Loucy (cell line): Measurements from ENCODE around the gene ILF3.

Experiments
- H2AFZ ChIP-seq: fragments of 200-600 bp; sonication (generic); 2 replicates; pipeline ENCODE4 v1.6.0; 2016; ENCODE audit warnings: antibody characterized with exemption, mild to moderate bottlenecking, low read length, moderate library complexity
- H3F3A ChIP-seq: fragments of 200-600 bp; 2 replicates; pipeline ENCODE4 v1.6.0; 2016; ENCODE audit warnings: antibody characterized with exemption, low read depth, mild to moderate bottlenecking
- H3K27me3 ChIP-seq: fragments of 200-600 bp; sonication (generic); 2 replicates; pipeline ENCODE4 v1.6.1; 2014; ENCODE audit warnings: low read length, mild to moderate bottlenecking; ENCODE audit not compliant: insufficient read depth, poor library complexity, severe bottlenecking
- H3K36me3 ChIP-seq: fragments of 200-600 bp; sonication (generic); 2 replicates; pipeline ENCODE4 v1.6.1; 2016; ENCODE audit warnings: low read length; ENCODE audit not compliant: insufficient read depth
- H3K4me1 ChIP-seq: fragments of 200-600 bp; sonication (generic); 2 replicates; pipeline ENCODE4 v1.5.1; 2014; ENCODE audit warnings: low read length, mild to moderate bottlenecking; ENCODE audit not compliant: insufficient read depth, poor library complexity, severe bottlenecking
- H3K4me2 ChIP-seq: fragments of 200-600 bp; sonication (generic); 2 replicates; pipeline ENCODE4 v1.6.0; 2014; ENCODE audit warnings: antibody characterized with exemption, low read length, low read depth, mild to moderate bottlenecking; ENCODE audit not compliant: poor library complexity, severe bottlenecking
- H3K4me3 ChIP-seq: fragments of 200-600 bp; sonication (generic); 2 replicates; pipeline ENCODE4 v1.5.1; 2014; ENCODE audit warnings: low read length, mild to moderate bottlenecking, mixed read lengths; ENCODE audit not compliant: poor library complexity, severe bottlenecking
- H3K79me2 ChIP-seq: fragments of 200-600 bp; sonication (generic); 2 replicates; pipeline ENCODE4 v1.6.1; 2014; ENCODE audit warnings: low read length; ENCODE audit not compliant: insufficient read depth
- H3K9ac ChIP-seq: fragments of 200-600 bp; sonication (generic); 2 replicates; pipeline ENCODE4 v1.6.0; 2014; ENCODE audit warnings: mild to moderate bottlenecking, low read depth, low read length, moderate library complexity; ENCODE audit not compliant: poor library complexity, severe bottlenecking
- H3K9me2 ChIP-seq: fragments of 200-600 bp; sonication (generic); replicated peaks from 2 replicates; pipeline ENCODE4 v1.6.1; 2016; ENCODE audit warnings: low read depth, low read length, mixed read lengths
- H3K9me3 ChIP-seq: fragments of 200-600 bp; sonication (generic); 2 replicates; pipeline ENCODE4 v1.6.1; 2014; ENCODE audit warnings: mild to moderate bottlenecking, antibody characterized with exemption, low read length, low read depth; ENCODE audit not compliant: insufficient read depth
- H4K20me1 ChIP-seq: fragments of 200-600 bp; sonication (generic); 2 replicates; pipeline ENCODE4 v1.6.0; 2014; ENCODE audit warnings: antibody characterized with exemption, low read length, mild to moderate bottlenecking; ENCODE audit not compliant: insufficient read depth, poor library complexity, severe bottlenecking
- CTCF ChIP-seq: fragments of 200-600 bp; sonication (generic); conservative IDR thresholded peaks from 2 replicates; pipeline ENCODE4 v1.5.1; 2014; ENCODE audit warnings: mild to moderate bottlenecking, antibody characterized with exemption, low read length
- EZH2phosphoT487 ChIP-seq: fragments of 200-600 bp; IDR thresholded peaks from 2 replicates; pipeline ENCODE4 v1.6.1; 2018; ENCODE audit warnings: antibody characterized with exemption, mild to moderate bottlenecking, moderate library complexity, borderline replicate concordance

The ILF3 gene

GRCh38 chr19:10699650-10700335, 45.6 kb downstream of the ILF3 start:
- Histone ChIP-seq H3K4me1 (peaks cover 8% of the 10 kb centered on the region), H3K9me2 (no peaks in the 10 kb centered on the region), H3K36me3 (no peaks in the 10 kb centered on the region), H3K79me2 (no peaks in the 10 kb centered on the region; the same call in 1 of the 2 replicates), H3K9ac (no peak overlapping the region), H3K27me3 (no peaks in the 10 kb centered on the region), H3K4me2 (no peak overlapping the region), H4K20me1 (peaks cover 8% of the 10 kb centered on the region), H3F3A (no peaks in the 10 kb centered on the region), H3K4me3 (no peak overlapping the region), H3K9me3 (no peaks in the 10 kb centered on the region), H2AFZ (no peak overlapping the region)
- TF ChIP-seq EZH2phosphoT487 (no peak), CTCF (peak; percentile 60)

- Histone ChIP-seq H3K9ac (peak overlapping the region; percentile 72), H3K4me1 (peaks cover 8% of the 10 kb centered on the region), H3K9me3 (no peaks in the 10 kb centered on the region), H2AFZ (peak overlapping the region; percentile 98), H3K27me3 (no peaks in the 10 kb centered on the region), H4K20me1 (no peaks in the 10 kb centered on the region), H3K4me3 (peak overlapping the region; percentile 92), H3K9me2 (no peaks in the 10 kb centered on the region), H3F3A (no peaks in the 10 kb centered on the region), H3K36me3 (no peaks in the 10 kb centered on the region), H3K79me2 (no peaks in the 10 kb centered on the region; the same call in 1 of the 2 replicates), H3K4me2 (peak overlapping the region; percentile 95)
- TF ChIP-seq CTCF (0 out of 2 replicates have a peak, but pooled peaks have one; percentile 8), EZH2phosphoT487 (no peak)
These were observed 47.9 kb downstream of the ILF3 start for GRCh38 chr19:10701955-10702525.

- H3K9me3 ChIP-seq, result no peaks in the 10 kb centered on the region
- H3K4me2 ChIP-seq, result no peak overlapping the region
- H3K4me3 ChIP-seq, result no peak overlapping the region
- no peaks in the 10 kb centered on the region for H3K9me2 ChIP-seq
- H3K79me2 ChIP-seq, result no peaks in the 10 kb centered on the region; the same call in 1 of the 2 replicates
- no peaks in the 10 kb centered on the region for H3K36me3 ChIP-seq
- H3K9ac ChIP-seq, result no peak overlapping the region
- H3F3A ChIP-seq, result no peaks in the 10 kb centered on the region
- no peak for TF ChIP-seq CTCF
- no peak for TF ChIP-seq EZH2phosphoT487
- H3K4me1 ChIP-seq, result peaks cover 2% of the 10 kb centered on the region
- no peaks in the 10 kb centered on the region for H3K27me3 ChIP-seq
- H2AFZ ChIP-seq, result no peak overlapping the region
- no peaks in the 10 kb centered on the region for H4K20me1 ChIP-seq
These were observed 52.8 kb downstream of the ILF3 start for GRCh38 chr19:10706990-10707389.
